ENCODE measurements around the gene DHX40.
"Not testable (repeated sequence)": the region's sequence is repeated elsewhere in the genome, so short reads cannot be mapped to it uniquely, and the experiment has no call there.

The DHX40 gene, protein sequence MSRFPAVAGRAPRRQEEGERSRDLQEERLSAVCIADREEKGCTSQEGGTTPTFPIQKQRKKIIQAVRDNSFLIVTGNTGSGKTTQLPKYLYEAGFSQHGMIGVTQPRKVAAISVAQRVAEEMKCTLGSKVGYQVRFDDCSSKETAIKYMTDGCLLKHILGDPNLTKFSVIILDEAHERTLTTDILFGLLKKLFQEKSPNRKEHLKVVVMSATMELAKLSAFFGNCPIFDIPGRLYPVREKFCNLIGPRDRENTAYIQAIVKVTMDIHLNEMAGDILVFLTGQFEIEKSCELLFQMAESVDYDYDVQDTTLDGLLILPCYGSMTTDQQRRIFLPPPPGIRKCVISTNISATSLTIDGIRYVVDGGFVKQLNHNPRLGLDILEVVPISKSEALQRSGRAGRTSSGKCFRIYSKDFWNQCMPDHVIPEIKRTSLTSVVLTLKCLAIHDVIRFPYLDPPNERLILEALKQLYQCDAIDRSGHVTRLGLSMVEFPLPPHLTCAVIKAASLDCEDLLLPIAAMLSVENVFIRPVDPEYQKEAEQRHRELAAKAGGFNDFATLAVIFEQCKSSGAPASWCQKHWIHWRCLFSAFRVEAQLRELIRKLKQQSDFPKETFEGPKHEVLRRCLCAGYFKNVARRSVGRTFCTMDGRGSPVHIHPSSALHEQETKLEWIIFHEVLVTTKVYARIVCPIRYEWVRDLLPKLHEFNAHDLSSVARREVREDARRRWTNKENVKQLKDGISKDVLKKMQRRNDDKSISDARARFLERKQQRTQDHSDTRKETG

DNA sequence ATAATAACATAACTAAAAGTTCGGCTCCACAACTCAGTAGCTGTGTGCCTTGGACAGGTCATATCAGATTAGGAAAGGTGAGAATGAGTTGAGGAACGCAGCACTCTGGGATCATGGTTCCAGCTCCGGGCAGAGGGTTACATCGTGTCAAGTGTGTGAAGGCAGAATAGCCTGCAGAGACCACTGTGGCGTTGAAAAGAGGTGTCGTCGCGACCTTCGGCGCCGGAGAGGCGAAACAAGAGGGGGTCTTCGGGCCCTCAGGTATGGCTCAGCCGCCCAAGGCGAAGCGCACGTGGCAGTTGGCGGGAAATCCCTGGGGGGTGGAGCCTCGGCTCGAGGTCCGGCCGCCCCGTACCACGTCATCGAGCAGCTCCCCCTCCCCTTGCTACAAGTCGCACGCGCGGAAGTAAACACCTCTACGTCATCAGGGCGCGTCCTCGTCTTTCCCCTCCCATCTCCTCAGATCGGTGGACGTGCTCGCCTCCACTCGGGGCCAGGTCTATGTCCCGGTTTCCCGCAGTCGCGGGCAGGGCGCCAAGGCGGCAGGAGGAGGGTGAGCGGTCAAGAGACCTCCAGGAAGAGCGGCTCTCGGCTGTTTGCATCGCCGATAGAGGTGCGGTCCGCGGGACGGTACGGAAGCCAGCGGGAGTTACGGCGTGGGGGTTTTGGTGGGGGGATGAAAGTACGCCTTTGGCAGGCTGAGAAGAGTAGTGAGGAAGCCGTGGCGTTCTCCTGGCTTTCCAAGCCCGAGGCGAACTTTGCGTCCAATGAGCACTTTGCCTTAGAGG, at the start of gene DHX40:
DHX40 (plus strand) TSS at position 440 of the 788 bp plus-strand sequence; CDS start at position 502, 62 bp downstream.
- DNase-seq: peak; percentile 78 to 82

DNA sequence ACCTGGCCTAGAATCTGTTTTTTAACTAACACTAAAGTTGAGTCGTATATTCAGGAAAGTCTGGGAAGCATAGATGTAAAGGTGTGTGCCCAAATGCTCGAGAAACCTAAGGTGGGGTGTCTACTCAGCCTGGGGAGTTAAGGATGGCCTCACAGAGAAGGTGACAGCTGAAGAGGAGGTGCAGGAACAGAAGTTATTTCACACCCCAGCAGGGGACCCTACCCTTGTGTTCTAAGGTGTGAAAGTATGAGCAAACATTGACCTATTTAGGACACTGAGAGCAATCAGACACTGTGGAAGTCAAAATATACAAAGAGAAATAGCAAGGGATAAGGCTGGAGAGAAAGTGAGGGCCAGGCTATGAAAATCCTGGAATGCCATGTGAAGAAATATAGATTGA, 49.0 kb upstream of the DHX40 start:
- DNase-seq: no peak

DNA sequence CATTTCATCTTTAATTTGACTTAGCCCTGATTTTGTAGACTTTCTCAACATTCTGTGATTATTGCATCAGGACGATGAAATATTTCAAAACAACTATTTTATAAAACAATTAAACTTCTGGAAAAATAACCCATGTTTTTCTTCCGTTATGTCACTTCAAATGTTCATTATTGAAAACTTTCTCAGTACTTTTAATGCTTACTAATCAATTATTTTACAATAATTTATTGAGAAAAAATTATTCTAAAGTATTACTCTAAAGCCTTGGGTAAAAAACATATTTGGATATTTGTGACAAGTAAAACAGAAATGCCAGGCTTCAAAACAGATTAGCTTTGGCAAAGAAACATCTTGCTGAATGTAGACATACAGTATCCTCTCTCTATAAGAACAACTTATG, 46.3 kb upstream of the DHX40 start:
- no peak for DNase-seq

DNA sequence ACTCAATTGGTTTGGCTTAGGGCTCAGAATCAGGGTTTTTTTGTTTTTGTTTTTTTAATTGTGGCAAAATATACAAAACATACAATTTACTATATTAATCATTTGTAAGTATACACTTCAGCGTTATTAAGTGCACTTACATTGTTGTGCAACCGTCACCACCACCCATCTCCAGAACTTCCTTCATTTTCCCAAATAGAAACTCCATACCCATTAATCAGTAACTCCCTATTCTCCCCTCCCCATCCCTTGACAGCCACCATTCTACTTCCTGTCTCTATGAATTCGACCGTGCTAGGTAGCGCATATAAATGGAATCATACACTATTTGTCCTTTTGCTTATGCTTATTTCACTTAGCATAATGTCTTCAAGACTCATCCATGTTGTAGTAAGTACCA, 45.2 kb upstream of the DHX40 start:
- no peak for DNase-seq

DNA sequence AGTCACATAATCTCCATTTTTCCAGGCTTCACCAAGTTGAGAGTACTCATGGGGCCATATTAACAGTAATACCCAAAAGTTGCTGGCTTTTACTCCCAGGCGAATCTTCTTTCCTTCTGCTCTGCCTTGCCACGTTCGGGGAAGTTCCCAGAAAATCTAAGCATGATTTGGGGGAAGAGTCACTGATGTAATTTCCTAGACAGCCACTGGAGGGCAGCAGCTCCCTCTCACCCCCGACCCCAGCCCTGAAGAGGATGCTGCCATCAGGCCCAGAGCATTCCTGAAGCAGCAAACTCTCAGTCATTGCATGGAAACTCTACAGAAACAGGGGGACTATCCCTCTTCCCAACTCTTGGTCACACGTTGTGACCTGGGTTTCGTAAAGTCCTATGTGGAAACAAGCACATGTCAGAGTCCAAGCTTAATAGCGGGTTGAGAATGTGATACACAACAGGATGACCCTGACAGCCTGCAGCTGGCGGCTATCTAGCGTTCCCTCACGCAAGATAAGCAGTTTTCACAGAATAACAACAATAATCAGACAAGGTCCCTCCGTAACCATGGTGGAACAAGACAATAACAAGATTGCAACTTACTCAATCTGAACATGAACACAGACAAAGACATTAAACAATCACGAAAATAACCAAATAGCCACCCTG, 43.8 kb upstream of the DHX40 start:
- peak; percentile 46 to 54 for DNase-seq

DNA sequence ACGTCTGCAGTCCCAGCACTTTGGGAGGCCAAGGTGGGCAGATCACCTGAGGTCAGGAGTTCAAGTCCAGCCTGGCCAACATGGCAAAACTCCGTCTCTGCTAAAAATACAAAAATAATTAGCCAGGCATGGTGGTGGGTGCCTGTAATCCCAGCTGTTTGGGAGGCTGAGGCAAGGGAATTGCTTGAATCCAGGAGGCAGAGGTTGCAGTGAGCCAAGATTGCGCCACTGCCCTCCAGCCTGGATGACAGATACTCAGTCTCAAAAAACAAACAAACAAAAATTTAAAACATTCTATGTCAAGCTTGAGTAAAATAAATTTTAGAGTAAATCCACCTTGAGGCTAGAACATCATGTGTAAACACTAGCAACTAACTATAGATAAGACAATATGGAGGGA, 40.5 kb upstream of the DHX40 start:
- not testable (repeated sequence) for DNase-seq

DNA sequence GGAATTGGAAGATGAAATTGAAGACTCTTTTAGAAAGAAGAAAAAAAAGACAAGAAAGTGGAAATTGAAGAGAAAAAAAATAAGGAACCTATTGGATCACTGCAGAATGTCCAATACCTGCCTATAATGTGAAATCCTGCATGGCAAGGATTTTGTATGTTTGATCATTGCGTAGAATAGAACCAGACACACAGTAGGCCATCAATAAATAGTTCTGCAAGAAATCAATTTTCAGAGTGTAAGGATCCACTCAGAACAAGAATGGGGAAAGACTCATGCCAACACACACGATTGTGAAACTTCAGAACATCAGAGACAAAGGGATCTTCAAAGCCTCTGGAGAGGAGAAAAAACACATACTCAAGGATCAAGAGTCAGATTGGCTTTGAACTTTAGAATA, 39.7 kb upstream of the DHX40 start:
- no peak for DNase-seq

DNA sequence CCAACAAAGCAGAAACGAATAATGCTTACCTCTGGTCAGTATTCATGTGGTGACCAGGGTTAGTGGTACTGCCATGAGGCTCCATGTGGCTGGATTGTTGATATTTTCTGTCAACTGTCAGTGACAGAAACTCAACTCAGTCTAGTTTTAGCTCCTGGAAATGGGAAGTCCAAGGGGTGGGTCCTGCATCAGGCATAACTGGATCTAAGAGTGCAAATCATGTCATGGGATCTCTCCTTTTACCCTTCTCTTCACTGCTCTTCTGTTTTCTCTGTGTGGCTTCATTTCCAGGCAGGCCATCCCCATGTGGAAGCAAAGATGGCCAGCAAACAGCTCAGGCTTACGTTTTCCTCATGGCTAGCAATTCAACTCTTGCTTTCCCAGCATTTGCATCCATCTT, 39.0 kb upstream of the DHX40 start:
- DNase-seq: no peak

DNA sequence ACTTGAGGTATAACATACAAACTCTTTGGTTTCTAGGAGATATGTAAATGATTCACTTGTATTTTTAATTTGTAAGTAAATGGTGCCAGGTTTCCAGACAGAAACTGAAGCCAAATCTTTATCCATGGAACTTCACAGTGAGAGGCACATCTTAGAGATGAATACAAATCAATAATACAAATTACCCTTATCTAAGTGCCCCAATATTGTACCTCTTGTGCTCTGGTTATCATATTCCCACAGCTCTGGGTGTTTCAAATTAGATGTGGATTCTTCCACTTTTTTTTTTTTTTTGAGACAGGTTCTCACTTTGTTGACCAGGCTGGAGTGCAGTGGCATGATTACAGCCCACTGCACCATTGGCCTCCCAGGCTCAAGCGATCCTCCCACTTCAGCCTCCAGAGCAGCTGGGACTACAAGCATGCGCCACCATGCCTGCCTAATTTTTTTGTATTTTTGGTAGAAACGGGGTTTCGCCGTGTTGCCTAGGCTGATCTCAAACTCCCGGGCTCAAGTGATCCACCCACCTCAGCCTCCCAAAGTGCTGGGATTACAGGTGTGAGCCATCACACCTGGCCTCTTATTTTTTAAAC, 38.0 kb upstream of the DHX40 start:
- no peak for DNase-seq

DNA sequence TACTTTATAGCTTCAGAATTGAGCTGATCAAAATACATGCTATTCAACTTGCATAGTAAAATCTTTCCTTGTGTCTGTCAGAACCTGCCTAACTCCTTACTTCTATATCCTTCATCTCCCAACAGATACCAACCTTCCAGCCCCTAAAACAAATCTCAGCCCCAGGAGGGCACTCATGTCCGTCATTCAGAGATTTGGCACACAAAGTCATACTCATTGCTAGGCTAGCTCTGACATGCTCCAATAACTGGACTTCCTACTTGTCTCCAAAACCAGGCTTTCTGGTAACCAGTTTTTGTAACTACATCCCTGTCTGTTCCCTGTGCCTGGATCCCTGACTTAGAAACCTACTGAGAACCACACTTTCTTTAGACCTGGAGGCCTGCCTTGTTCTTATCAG, 37.5 kb upstream of the DHX40 start:
- no peak for DNase-seq

DNA sequence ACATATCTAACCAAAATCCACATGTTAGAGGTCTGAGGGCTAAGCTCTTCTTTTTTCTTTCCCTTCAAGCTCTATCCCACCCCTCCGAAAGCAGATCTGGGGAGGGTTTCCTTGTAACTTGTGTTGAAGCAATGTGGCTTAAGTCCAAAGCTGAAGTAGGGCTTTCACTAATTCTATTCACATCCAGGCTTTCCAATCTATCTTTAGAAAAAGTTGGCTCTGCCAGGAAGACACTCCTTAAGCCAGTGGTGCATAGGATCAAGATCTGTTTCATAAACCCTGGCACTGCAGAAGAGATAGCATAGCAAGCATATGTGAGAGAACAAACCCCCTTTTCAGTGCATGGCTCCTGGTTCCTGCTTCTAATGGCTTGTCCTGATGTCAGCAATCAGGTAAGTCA, 34.9 kb upstream of the DHX40 start:
- no peak for DNase-seq

DNA sequence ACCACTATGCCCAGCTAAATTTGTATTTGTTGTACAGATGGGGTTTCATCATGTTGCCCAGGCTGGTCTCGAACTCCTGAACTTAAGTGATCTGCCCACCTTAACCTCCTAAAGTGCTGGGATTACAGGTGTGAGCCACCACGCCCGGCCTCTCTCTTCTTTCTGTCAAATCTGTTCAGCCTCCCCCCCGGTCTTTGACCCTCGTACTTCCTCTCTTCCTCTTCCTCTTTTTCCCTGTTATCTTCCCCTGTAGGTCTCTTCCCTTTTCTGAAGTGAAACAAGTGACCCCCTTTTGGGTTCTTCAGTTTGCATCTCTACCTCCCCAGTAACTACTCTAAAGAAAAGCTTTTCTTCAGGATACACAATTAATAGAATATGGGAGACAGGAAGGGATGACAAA, 31.7 kb upstream of the DHX40 start:
- peak; percentile 57 to 69 for DNase-seq

DNA sequence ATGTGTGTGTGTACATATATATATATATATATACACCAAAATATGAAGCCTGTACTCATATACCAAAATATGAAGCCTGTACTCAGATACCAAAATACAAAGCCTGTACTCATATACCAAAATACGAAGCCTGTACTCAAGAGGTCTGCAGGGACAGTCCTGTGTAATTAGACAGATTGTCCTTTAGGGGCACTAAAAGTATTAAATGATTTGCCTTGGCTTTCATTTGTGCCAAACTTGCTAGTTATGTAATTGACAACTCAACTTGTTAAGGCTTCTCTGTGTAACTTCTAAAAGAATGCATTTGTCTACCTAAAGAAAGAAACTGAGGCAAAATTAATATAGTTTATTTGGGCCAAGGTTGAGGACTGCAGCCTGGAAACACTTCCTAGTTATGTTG, 30.8 kb upstream of the DHX40 start:
- peak; percentile 42 to 46 for DNase-seq

DNA sequence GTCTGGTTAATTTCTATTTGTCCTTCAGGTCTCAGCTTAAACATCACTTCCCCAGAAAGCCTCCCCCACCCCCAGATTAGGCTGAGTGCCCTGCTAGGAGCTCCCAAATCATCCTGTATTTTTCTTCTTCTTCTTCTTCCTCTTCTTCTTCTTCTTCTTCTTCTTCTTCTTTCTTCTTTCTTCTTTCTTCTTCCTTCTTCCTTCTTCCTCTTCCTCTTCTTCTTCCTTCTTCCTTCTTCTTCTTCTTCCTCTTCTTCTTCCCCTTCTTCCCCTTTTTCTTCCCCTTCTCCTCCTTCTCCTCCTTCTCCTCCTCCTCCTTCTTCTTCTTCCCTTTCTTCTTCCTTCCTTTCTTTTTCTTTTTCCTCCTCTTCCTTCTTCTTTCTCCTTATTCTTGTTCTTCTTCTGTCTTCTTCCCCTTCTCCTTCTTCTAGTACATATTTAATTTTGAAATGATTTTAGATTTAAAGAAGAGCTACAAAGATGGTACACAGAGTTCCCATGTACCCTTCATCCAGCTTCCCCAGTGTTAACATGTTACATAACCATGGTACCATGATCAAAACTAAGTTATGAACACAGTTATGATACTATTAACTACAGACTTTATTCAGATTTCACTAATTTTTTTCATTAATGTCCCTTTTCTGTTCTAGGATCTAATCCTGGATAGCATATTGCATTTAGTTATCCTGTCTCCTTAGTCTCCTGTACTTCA, 27.1 kb upstream of the DHX40 start:
- no peak for DNase-seq

DNA sequence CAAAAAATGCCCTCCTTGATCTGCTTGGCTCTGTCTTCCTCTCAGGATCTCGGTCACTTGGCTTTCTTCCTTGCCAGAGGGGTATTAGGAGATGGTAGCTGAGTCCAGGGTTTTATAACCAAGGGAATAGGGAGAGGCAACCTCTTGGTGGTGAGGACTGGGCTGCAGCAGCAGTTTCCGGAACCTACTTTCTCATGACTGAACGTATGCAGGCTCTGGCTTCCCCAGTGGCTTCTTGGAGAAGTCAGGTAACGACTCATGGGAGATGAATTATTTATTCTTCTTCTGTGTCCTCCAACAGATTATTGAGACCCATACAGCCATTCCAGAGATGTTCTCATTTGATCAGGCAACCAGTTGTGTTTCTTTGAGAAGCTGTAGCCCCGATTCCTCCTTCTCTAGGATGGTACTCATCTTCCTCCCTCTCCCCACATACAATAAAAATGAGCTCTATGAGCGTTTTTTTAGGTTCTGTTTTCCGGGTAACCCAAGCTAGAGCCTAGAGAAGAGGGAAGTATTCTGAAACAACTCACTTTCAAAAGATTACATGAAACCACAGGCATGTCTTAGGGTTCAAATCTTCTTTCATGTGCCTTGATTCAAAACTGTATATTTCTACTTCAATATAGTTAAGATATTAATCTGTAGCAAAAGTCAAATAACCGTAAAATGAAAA, 22.3 kb upstream of the DHX40 start:
- peak; percentile 44 to 50 for DNase-seq

DNA sequence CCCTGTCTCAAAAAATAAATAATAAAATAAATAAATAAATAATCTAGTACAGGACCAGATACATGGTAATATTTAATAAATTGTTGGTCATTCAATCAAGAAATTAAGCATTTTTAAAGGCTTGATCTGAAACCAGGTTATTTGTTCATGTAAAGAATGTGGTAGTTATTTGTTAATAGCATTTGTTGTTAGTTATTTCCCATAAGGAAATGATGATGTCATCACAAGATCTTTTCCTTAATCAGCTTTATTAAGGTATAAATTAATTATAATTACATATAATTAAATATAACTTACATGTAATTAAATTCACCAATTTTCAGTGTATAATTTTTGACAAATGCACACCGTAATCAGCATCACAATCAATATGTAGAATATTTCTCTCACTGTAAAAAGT, 19.5 kb upstream of the DHX40 start:
- no peak for DNase-seq

DNA sequence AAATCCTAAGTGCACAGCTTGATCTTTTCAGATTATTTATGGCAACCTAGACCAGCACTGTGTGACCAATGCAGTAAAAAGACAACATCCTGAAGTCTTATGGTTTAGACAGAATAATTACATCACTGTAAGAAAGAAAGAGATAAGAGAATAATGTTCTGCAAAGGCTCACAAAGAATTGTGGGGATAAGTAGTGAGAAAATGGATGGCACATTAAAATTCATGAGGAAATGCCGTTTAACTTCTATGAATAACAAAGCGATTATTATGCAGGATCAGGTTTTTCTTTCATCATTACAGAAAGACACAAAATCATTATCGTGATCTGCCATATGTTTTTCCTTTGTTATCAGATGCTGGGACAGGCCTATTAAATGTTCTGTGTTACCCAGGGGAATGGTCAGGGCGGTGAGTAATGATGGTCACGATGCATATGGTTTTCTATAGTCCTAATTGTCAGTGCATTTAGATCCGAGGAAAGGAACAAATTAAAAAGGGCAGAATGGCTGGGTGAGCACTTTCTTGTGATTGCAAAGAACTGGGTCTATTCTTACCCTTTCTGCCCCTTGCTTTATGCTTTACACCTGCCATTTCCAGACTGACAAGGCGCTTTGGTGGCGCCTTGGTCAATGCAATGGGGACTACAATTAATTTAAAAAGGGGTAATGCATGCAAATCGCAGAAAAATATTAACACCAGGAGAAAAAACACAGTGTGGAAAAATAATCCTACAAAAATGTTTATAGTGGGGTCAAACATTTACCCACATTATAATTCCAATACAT, 18.1 kb upstream of the DHX40 start:
- DNase-seq: no peak

DNA sequence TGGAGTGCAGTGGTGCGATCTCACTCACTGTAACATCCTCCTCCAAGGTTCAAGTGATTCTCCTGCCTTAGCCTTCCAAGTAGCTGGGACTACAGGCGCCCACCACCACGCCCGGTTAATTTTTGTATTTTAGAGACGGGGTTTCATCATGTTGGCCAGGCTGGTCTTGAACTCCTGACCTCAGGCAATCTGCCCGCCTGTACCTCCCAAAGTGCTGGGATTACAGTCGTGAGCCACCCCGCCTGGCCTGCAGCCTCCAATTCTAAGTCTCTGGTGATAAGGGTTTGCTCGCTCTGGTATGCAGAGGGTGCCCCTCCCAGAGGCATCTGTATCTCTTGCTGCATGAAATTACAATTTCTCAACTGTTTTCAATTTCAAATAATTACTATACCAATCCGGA, 16.4 kb upstream of the DHX40 start:
- DNase-seq: not testable (repeated sequence)

DNA sequence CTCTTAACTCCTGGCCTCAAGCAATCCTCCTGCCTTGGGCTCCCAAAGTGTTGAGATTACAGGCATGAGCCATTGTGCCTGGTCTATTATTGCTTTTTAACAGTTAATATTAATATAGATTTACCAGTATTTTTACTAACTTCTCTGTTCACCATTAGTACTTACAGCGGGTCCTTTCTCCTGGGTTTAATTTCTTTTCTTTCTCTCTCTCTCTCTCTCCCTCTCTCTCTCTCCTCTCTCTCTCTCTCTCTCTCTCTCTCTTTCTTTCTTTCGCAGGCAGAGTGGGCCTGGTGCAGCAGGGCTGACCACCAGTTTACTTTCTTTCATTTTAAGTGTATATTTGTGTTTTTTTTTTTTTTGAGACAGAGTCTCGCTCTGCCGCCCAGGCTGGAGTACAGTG, 14.7 kb upstream of the DHX40 start:
- no peak for DNase-seq

DNA sequence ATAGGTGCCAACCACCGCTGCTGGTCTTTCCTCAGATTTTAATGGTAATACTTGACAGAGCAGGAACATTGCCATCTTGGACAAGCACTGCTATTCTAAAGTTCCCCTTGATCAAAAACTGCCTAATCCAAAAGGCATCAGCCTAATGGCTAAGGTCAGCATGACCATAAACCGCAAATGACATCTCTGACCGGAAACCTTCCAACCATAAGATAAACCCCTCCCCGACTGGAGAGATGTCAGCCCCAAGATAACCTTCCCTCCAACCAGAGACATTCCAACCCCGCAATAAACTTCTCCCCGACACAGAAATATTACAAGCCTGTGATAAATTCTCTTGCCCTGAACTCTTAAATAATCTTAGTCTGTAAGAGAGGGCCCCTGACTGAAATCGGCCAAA, 7.4 kb upstream of the DHX40 start:
- no peak for DNase-seq

Measured in AML-193 (cell line).